ENCODE results near the gene GPR17.

GRCh38 chr2:127658641-127659407 is 12.9 kb downstream of the GPR17 start:
- no peak for TF ChIP-seq CTCF (conservative IDR thresholded peaks at IDR 0.05; ENCODE audit: low read length)
- TF ChIP-seq EZH2phosphoT487 (IDR thresholded peaks at IDR 0.05; ENCODE audit: borderline replicate concordance, low read depth, low read length) = no peak

Data from OCI-LY7 (cell line).